Pancreas (tissue), 10 donors: ENCODE measurements around the gene VWA8. TPM values are rescaled to one million over a fixed set of nuclear protein-coding genes. Genes with fewer than 3 reads are reported as not detected.

Experiments used
- ATAC-seq, 4 donors: fragments of 200-7000 bp; cut with Tn5 transposase; one replicate each; pipeline versions ENCODE4 v1.8.0 to v1.9.1; 2020; ENCODE audit warnings: mild to moderate bottlenecking in 4 of 4, moderate library complexity in 4 of 4
- DNase-seq, 6 donors: peaks; one replicate each; pipeline ENCODE4 v3.0.0-alpha.2; 2020
- FAIRE-seq: peaks from 2 replicates; lab custom pipeline; 2012; peaks lifted over from hg19 to GRCh38; lab: Jason Lieb, UNC
- H3K27ac ChIP-seq, 4 donors: fragments of 200-600 bp; sonication (generic); 1 replicate in 3 of 4; 2 replicates in 1 of 4; pipeline versions ENCODE4 v1.5.0 to v1.8.0; 2020
- H3K27me3 ChIP-seq, 4 donors: fragments of 200-600 bp; one replicate each; pipeline ENCODE4 v1.8.0; 2021
- H3K36me3 ChIP-seq, 3 donors: fragments of 200-600 bp; sonication (generic) in 1 of 3; one replicate each; pipeline versions ENCODE4 v1.5.0 to v1.8.0; 2020 to 2021
- H3K4me1 ChIP-seq, 3 donors: fragments of 200-600 bp; one replicate each; pipeline ENCODE4 v1.8.0; 2021
- H3K4me3 ChIP-seq, 4 donors: fragments of 200-600 bp; sonication (generic) in 2 of 4; one replicate each; pipeline versions ENCODE4 v1.5.0 to v1.8.0; 2020 to 2021
- H3K9me3 ChIP-seq, 4 donors: fragments of 200-600 bp; one replicate each; pipeline ENCODE4 v1.8.0; 2021
- WGBS, 2 donors: extraction: QIAGEN DNeasy Blood & Tissue Kit; methylation state at CpG; one replicate each; pipeline ENCODE4 v1.1.7; 2013; 5-methylcytosine and 5-hydroxymethylcytosine counted together
- intact Hi-C, 3 donors: fragments of 100-400 bp; cut with DNase I; formaldehyde crosslinking; loops; one replicate each; pipeline versions ENCODE4 v1.11.1 to v1.14.2; 2022
- polyA plus RNA-seq, 2 donors: library from polyadenylated mRNA; stranded (reverse); fragments of 200-250 nt; gene quantifications; one replicate each; pipeline ENCODE4 v1.2.3, GENCODE V29; 2013
- total RNA-seq, 6 donors: library from RNA; stranded (reverse); fragmentation: NEBNext Ultra II Directional in 4 of 6; extraction: Animal tissue kit (Norgen Biotek cat#: 25700) in 4 of 6; gene quantifications; one replicate each; pipeline versions ENCODE4 v1.2.1 to v1.2.4, GENCODE V29; 2021 to 2023
- TF ChIP-seq, protein P1 (sequence below), 4 donors: fragments of 200-600 bp; sonication (generic) in 3 of 4; IDR thresholded peaks; one replicate each; pipeline versions ENCODE4 v1.5.0 to v1.8.0; 2021; ENCODE audit warnings: antibody characterized with exemption in 4 of 4
- donor health status: healthy with polysubstance abuse.
- donor health status: DM: no; HTN: no; CAD: no; lungs with moderate emphysema.
- donor health status: DM: no; HTN: no; CAD: no.
- donor health status: control.
- donor health status: control.
- donor health status: Bipolar disorder and iron deficiency.
- donor health status: DM: yes; HTN: yes; CAD: no.
- donor health status: DM: no; HTN: no; CAD: no.
- donor health status: DM: no; HTN: no; CAD: no.
- donor health status: DM: yes; HTN: yes; CAD: no.

The VWA8 gene
- total and polyA plus RNA-seq, 8 donors = 3.3 to 15.8 (median 9.2) TPM

DNA sequence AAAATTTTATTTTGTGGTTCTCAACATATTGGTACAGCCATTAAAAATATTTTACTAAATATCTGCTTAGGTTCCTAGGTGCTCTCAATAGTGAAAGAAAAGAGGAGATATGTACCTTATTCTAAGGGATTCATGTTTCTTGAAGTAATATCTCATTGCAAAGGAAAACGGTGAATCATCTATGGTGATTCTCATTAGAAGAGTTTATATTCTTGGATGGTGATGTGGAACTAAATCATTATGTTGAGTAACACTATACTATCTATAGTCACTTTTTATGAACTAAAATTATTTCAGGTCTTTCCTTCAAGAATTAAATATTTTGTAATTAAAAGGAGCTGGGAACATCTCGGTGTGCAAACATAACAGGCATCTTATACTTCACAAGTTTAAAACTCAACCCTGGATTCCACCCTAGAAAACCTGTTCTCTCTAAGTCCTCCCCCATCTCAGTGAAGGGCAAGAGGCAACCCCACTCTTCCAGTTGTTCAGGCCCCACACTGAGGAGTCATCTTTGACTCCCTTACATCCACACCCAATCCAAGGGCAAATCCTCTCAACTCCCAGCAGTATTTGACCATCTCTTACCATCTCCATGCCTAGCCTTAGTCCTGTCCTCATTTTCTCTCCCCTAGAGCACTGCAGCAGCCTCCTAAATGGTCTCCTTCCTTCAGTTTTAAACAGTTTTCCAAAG is 363.4 kb downstream of the VWA8 start:
- no peak for FAIRE-seq
- Histone ChIP-seq H3K9me3 (no peaks in the 10 kb centered on the region), H3K4me1 (peaks cover 0 to 10% (median 0%) of the 10 kb centered on the region in 3 donors), H3K27ac (no peak overlapping the region), H3K36me3 (no peaks in the 10 kb centered on the region), H3K27me3 (no peaks in the 10 kb centered on the region), H3K4me3 (no peak overlapping the region)
- no peak for ATAC-seq
- DNase-seq = no peak
- WGBS, 2 donors = 98 to 99% methylated on average over 2 of the region's 2 CpGs
- intact Hi-C loops = no loop called here
- TF ChIP-seq, protein P1, sequence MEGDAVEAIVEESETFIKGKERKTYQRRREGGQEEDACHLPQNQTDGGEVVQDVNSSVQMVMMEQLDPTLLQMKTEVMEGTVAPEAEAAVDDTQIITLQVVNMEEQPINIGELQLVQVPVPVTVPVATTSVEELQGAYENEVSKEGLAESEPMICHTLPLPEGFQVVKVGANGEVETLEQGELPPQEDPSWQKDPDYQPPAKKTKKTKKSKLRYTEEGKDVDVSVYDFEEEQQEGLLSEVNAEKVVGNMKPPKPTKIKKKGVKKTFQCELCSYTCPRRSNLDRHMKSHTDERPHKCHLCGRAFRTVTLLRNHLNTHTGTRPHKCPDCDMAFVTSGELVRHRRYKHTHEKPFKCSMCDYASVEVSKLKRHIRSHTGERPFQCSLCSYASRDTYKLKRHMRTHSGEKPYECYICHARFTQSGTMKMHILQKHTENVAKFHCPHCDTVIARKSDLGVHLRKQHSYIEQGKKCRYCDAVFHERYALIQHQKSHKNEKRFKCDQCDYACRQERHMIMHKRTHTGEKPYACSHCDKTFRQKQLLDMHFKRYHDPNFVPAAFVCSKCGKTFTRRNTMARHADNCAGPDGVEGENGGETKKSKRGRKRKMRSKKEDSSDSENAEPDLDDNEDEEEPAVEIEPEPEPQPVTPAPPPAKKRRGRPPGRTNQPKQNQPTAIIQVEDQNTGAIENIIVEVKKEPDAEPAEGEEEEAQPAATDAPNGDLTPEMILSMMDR (IDR thresholded peaks at IDR 0.05) = no peak

DNA sequence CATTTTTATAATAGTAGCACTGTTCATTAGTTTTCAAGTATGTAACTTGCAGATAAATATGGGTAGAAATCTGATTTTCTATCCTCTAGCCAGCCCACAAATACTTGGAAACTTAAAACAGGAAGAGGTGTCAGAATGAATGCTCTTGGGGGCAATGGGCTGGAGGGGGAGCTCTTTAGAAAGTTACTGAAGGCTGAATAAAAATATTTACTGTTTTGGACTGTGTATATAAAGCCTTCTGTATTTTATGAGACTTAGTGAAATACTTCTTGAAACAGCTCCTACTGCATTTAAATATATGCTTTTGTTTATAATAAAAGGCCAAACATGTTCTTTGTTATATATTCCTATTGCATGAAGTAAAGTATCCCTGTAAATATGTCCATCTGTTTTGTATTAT is 364.7 kb downstream of the VWA8 start:
- H3K4me1 ChIP-seq = peaks cover 0 to 10% (median 0%) of the 10 kb centered on the region in 3 donors
- ATAC-seq (peak in 1 of 4 donors; percentile 13), DNase-seq (no peak), FAIRE-seq (peak; percentile 53)
- TF ChIP-seq, protein P1 (IDR thresholded peaks at IDR 0.05) = no peak
- no peaks in the 10 kb centered on the region for H3K9me3 ChIP-seq
- H3K4me3 ChIP-seq = no peak overlapping the region
- peak overlapping the region in 2 of 4 donors; percentile 30 to 37 for H3K27ac ChIP-seq
- H3K27me3 ChIP-seq = no peaks in the 10 kb centered on the region
- H3K36me3 ChIP-seq = no peaks in the 10 kb centered on the region
- intact Hi-C loops = no loop called here

DNA sequence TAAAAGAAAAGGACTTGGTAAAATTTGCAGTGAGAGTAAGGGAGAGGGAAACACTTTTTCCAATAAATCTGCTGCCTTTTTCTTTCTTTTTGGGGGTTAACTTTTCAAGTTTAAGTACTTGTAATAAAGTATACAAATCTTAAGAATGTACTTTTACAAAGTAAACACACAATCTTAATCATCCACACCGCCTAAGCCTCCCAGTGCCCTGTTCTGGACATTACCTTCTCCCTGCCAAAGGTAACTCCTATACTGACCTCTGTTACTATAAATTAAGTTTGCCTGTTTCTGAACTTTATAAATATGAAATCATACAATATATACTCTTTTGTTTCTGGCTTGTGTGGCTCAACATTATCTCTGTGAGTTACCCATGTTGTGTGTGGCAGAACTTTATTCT is 365.6 kb downstream of the VWA8 start:
- FAIRE-seq = no peak
- peaks cover 0 to 10% (median 0%) of the 10 kb centered on the region in 3 donors for H3K4me1 ChIP-seq

DNA sequence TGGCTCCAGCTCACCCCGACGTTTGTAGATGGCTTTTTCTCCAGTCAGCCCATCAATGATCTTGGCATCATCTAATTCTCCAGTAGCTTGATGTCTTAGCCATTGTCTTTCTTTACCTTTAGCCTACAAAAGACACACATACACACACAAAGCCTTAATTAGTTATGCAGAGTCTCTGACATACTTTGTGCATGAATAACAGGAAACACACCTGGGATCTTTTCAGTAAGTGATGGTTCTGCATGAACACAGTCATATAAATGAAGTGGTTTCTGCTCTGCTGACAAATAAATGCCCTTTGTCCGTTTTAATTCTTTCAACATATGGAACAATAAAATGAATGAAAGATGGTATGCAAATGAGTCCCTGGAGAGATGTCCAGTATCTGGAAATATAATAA is 370.3 kb downstream of the VWA8 start:
- no peak for FAIRE-seq
- Histone ChIP-seq H3K27ac (no peak overlapping the region), H3K4me3 (no peak overlapping the region), H3K36me3 (no peaks in the 10 kb centered on the region), H3K9me3 (no peaks in the 10 kb centered on the region), H3K27me3 (no peaks in the 10 kb centered on the region), H3K4me1 (no peaks in the 10 kb centered on the region)
- no peak for DNase-seq
- ATAC-seq = no peak
- WGBS, 2 donors = 86 to 92% methylated on average over 3 of the region's 3 CpGs
- TF ChIP-seq, protein P1 (IDR thresholded peaks at IDR 0.05) = no peak
- intact Hi-C loops = no loop called here

More for the DNA sequence above, 365.6 kb downstream of the VWA8 start:
- DNase-seq = no peak
- Histone ChIP-seq H3K27ac (no peak overlapping the region), H3K36me3 (no peaks in the 10 kb centered on the region), H3K9me3 (no peaks in the 10 kb centered on the region), H3K27me3 (no peaks in the 10 kb centered on the region), H3K4me3 (no peak overlapping the region)
- TF ChIP-seq, protein P1 (IDR thresholded peaks at IDR 0.05) = no peak
- 62 to 79% methylated on average over 1 of the region's 1 CpG for WGBS, 2 donors
- intact Hi-C loops = no loop called here
- ATAC-seq = no peak

DNA sequence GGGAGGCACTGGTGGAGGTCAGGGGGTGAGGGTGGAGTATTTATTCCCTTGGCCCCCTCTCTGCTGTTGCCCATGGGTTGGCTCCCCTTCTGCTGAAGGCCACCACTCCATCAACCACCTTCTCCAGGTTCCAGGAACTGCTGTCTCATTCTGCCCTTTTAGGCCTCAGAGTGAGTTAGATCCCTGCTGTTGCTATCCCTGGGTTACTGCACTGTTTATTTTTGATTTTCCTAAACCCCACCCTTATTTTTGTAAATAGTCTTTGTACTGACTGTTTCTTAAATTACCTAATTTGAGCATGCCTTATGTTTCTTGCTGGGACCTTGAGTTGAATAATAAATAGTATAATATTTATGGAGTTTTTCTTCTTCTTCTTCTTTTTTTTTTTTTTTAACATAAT is 370.8 kb downstream of the VWA8 start:
- no peak for ATAC-seq
- Histone ChIP-seq H3K36me3 (peaks cover 0 to under 1% (median 0%) of the 10 kb centered on the region in 3 donors), H3K4me3 (no peak overlapping the region), H3K4me1 (no peaks in the 10 kb centered on the region), H3K27me3 (no peaks in the 10 kb centered on the region), H3K27ac (no peak overlapping the region), H3K9me3 (no peaks in the 10 kb centered on the region)
- TF ChIP-seq, protein P1 (IDR thresholded peaks at IDR 0.05) = no peak
- intact Hi-C loops = no loop called here
- no peak for DNase-seq
- FAIRE-seq = no peak
